ENCODE measurements around the gene MAST4.
A peak's percentile ranks its signal among the peaks of the same experiment; 100 is the strongest.

The MAST4 gene

GRCh38 chr5:67144183-67144639, 548.0 kb downstream of the MAST4 start:
- no peak for DNase-seq

- DNase-seq: no peak
These were observed 550.4 kb downstream of the MAST4 start for GRCh38 chr5:67146574-67146973.

GRCh38 chr5:67146981-67147380, 550.8 kb downstream of the MAST4 start:
- DNase-seq: no peak

- no peak for DNase-seq
These were observed 551.6 kb downstream of the MAST4 start for GRCh38 chr5:67147760-67148159.

GRCh38 chr5:67149057-67149950, 553.1 kb downstream of the MAST4 start:
- no peak for DNase-seq

- no peak for DNase-seq
These were observed 553.8 kb downstream of the MAST4 start for GRCh38 chr5:67149951-67150523.

GRCh38 chr5:67152400-67152799, 556.2 kb downstream of the MAST4 start:
- no peak for DNase-seq

- no peak for DNase-seq
These were observed 557.1 kb downstream of the MAST4 start for GRCh38 chr5:67153292-67153691.

- DNase-seq: no peak
These were observed 558.5 kb downstream of the MAST4 start for GRCh38 chr5:67154556-67155206.

- peak; percentile 50 for DNase-seq
These were observed 560.9 kb downstream of the MAST4 start for GRCh38 chr5:67156976-67157583.

GRCh38 chr5:67160272-67160671, 564.1 kb downstream of the MAST4 start:
- DNase-seq: no peak

GRCh38 chr5:67160985-67161384, 564.8 kb downstream of the MAST4 start:
- DNase-seq: peak; percentile 47

GRCh38 chr5:67161767-67162166, 565.6 kb downstream of the MAST4 start:
- DNase-seq: no peak

GRCh38 chr5:67163231-67163756, 567.1 kb downstream of the MAST4 start:
- no peak for DNase-seq

GRCh38 chr5:67163863-67164595, 567.8 kb downstream of the MAST4 start:
- DNase-seq: no peak

GRCh38 chr5:67164856-67165525, 568.8 kb downstream of the MAST4 start:
- DNase-seq: no peak

GRCh38 chr5:67165526-67166459, 569.6 kb downstream of the MAST4 start:
- DNase-seq: peak; percentile 79

GRCh38 chr5:67166460-67167285, 570.5 kb downstream of the MAST4 start:
- DNase-seq: peak; percentile 70

GRCh38 chr5:67168069-67168468, 571.9 kb downstream of the MAST4 start:
- no peak for DNase-seq

GRCh38 chr5:67170767-67171166, 574.6 kb downstream of the MAST4 start:
- no peak for DNase-seq

Measured in central memory CD4-positive, alpha-beta T cell (primary cell).